Effector memory CD4-positive, alpha-beta T cell (primary cell): ENCODE measurements around the gene C17orf58.

Experiments
- DNase-seq, 3 donors: peaks; one replicate each; pipeline ENCODE4 v3.0.0-alpha.2; 2020
- H3K27ac ChIP-seq: 2 replicates; pipeline ENCODE4 v1.7.0; 2013; ENCODE audit warnings: mild to moderate bottlenecking, low read length, moderate library complexity; ENCODE audit not compliant: insufficient read depth, poor library complexity, severe bottlenecking
- H3K27me3 ChIP-seq: replicated peaks from 2 replicates; pipeline ENCODE4 v1.7.0; 2013; ENCODE audit warnings: mild to moderate bottlenecking, low read length; ENCODE audit not compliant: insufficient read depth, control insufficient read depth, poor library complexity, severe bottlenecking
- H3K36me3 ChIP-seq: 2 replicates; pipeline ENCODE4 v1.7.0; 2013; ENCODE audit warnings: mild to moderate bottlenecking, low read length, moderate library complexity; ENCODE audit not compliant: control insufficient read depth, insufficient read depth
- H3K4me1 ChIP-seq: 2 replicates; pipeline ENCODE4 v1.7.0; 2013; ENCODE audit warnings: low read length, mild to moderate bottlenecking; ENCODE audit not compliant: control insufficient read depth, insufficient read depth, poor library complexity, severe bottlenecking
- H3K4me3 ChIP-seq: 2 replicates; pipeline ENCODE4 v1.7.0; 2013; ENCODE audit warnings: low read length, low read depth, mild to moderate bottlenecking; ENCODE audit not compliant: insufficient read depth, poor library complexity, severe bottlenecking
- H3K9me3 ChIP-seq: 2 replicates; pipeline ENCODE4 v1.7.0; 2013; ENCODE audit warnings: mild to moderate bottlenecking, low read length, moderate library complexity; ENCODE audit not compliant: control insufficient read depth

Gene C17orf58

GRCh38 chr17:68006797-68007196, 10.5 kb upstream of the C17orf58 start:
- Histone ChIP-seq H3K27me3 (no peaks in the 10 kb centered on the region), H3K36me3 (no peaks in the 10 kb centered on the region), H3K4me1 (no peaks in the 10 kb centered on the region), H3K4me3 (no peak overlapping the region), H3K9me3 (no peaks in the 10 kb centered on the region), H3K27ac (no peak overlapping the region)
- no peak for DNase-seq

- H3K36me3 ChIP-seq = no peaks in the 10 kb centered on the region
Measured at GRCh38 chr17:68004201-68004600, 7.9 kb upstream of the C17orf58 start.

GRCh38 chr17:67999291-67999911, 3.1 kb upstream of the C17orf58 start:
- Histone ChIP-seq H3K4me1 (peaks cover 15% of the 10 kb centered on the region), H3K27me3 (no peaks in the 10 kb centered on the region), H3K4me3 (no peak overlapping the region), H3K36me3 (no peaks in the 10 kb centered on the region), H3K9me3 (no peaks in the 10 kb centered on the region), H3K27ac (no peak overlapping the region)
- no peak for DNase-seq

More at GRCh38 chr17:68004201-68004600, 7.9 kb upstream of the C17orf58 start:
- Histone ChIP-seq H3K27ac (no peak overlapping the region), H3K4me3 (no peak overlapping the region), H3K4me1 (no peaks in the 10 kb centered on the region), H3K27me3 (no peaks in the 10 kb centered on the region), H3K9me3 (no peaks in the 10 kb centered on the region)
- DNase-seq = no peak

DNA sequence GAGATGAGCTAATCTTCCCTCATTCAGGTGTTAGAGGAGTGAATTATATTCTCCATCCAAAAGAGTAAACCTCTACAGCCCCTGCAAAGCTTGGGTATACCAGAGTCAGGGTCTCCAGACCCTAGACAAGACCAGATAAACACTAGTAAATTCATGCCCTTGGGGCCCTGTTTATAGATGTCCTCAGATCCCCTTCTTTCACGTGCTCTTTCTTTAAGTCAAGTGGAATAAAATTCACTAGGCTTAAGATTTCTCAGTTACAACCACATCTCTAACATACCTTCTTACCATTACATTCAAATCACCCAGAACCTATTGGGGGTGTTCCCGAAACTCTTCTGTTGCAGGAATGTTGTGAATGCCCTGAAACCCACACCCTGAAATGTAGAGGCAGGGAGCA, 2.2 kb upstream of the C17orf58 start:
- Histone ChIP-seq H3K4me3 (no peak overlapping the region), H3K27ac (no peak overlapping the region), H3K9me3 (no peaks in the 10 kb centered on the region), H3K27me3 (no peaks in the 10 kb centered on the region), H3K4me1 (peaks cover 15% of the 10 kb centered on the region), H3K36me3 (no peaks in the 10 kb centered on the region)
- DNase-seq = no peak

DNA sequence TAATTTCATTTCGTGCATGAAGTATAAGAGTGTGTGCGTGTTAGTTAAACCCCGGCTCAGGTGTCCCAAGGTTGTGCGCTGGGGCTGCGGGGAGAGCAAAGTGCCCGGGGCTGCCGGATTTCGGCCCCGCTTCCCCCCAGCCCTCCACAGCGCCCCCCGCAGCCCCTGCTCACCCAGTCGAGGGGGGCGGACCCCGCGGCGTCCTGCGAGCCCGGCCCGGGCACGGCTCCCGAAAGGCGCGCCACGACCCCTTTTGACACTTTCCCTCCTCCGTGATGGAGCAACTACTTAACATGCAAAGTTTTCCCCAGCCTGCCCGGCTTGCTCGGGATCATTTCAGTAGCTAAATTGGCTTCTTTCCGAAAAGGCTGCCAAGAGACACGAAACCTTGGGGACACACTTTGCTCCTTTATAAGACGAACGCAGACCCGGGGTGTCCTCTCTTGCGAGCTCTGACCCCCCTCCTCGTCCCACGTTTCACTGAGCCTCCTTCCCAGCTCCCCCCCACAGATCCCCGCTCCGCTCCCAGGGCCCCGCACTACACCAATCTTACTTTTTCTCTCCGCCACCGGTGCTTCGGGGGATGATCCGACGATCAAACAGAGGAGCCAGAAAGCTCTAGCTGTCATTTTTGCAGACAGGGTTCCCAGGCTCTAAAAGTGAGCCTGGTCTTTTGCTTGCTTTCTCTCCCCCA, 552 bp downstream of the C17orf58 start:
- H3K27ac ChIP-seq = no peak overlapping the region
- peak overlapping the region; percentile 69 for H3K4me3 ChIP-seq
- H3K27me3 ChIP-seq = no peaks in the 10 kb centered on the region
- DNase-seq = no peak
- no peaks in the 10 kb centered on the region for H3K9me3 ChIP-seq
- H3K4me1 ChIP-seq = peaks cover 20% of the 10 kb centered on the region
- H3K36me3 ChIP-seq = no peaks in the 10 kb centered on the region

DNA sequence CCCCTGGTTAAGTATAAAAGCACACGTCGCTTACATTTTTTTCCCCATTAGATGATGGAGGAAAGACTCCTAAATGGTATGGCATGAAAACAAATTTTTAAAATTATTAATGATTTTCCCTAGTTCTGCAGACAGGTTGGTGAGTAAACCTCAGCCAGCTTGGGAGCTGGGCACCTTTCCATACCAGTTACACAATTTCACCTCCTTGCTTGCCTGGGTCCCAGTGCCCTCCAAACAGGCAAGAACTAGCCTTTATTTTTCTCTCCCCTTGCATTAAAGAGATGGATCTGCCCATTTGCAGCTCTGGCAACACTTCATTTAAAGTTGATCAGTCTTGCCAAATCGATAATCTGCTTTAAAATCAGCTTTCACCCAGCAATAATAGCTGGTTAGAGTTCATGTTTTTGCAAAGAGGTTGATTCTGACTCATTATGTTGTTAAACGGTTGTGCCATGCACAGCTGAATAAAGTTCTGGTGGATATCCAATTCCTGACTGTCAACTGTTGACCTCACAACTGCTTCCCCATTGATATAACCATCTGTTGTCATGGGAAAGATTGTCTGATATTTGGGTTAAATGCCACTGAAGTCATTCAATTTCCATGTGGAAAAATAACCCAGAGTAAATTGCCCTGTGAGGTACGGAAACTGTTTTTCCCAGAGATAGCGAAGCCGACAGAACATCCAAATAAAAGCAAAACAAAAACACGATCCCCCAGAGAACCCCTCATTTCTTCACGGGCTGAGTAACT, 1.3 kb downstream of the C17orf58 start:
- no peak for DNase-seq
- Histone ChIP-seq H3K4me3 (peak overlapping the region; percentile 69), H3K4me1 (peaks cover 20% of the 10 kb centered on the region)

DNA sequence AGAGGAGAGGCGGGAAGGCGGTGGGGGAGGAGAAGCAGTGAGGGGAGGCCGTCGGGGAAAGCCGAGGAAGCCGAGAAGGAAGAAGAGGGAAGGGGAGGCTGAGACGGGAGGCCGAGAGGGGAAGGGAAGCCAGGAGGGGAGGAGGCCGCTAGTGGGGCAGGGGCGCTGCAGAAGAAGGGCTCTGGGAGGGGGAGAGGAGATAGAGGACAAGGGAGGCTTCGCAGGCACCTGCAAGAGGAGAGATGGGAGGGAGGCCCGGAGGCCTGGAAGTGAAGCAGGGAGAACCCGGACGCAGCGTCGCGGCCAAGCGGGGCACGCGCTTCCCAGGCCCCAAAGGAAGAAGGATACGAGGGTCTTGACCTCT, 2.3 kb downstream of the C17orf58 start:
- Histone ChIP-seq H3K4me3 (peak overlapping the region; percentile 74), H3K27ac (peak overlapping the region; percentile 32), H3K36me3 (no peaks in the 10 kb centered on the region), H3K4me1 (peaks cover 20% of the 10 kb centered on the region), H3K9me3 (no peaks in the 10 kb centered on the region), H3K27me3 (no peaks in the 10 kb centered on the region)
- no peak for DNase-seq

More for the DNA sequence above, 1.3 kb downstream of the C17orf58 start:
- H3K36me3 ChIP-seq = no peaks in the 10 kb centered on the region
- H3K27ac ChIP-seq = no peak overlapping the region
- H3K9me3 ChIP-seq = no peaks in the 10 kb centered on the region
- H3K27me3 ChIP-seq = no peaks in the 10 kb centered on the region

DNA sequence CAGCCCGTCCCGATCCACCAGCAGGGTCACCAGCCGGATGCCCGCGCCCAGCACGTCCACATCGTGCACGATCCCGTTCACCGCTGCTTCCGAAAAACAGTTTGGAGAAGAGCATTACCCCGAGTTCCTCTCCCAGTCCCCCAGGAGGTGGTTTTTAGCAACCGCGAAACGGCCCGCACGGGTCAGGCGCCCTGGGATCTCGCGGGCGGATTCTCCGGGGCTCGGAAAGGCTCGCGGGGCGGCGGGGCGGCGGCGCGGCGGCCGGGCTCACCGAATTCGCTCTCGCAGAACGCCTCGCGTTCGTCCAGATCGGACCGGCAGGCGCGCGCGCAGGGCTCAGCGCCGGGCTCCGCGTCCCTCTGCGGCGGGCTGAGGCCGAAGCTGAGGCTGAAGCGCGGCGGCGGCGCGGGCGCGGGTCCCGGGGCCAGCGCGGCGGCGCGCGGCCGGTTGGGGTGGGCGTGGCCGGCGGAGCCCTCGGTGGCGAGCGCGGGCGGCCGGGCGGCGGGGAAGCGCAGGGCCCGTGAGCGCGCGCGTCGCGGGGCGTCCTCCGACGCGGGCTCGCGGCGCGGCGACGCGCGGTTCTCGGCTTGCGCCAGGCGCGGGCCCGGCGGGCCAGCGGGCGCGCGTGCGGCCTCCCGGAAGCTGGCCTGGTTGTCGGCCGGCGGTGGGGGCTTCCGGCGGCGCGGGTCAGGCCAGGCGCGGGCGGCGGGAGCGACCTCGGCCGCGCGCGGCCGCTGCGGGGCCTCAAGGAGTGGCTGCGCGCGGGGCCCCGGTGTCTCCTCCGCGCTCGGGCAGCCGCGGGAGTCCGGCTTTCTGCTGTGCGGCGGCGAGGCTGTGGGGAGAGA, 2.9 kb downstream of the C17orf58 start:
- peaks cover 20% of the 10 kb centered on the region for H3K4me1 ChIP-seq
- no peaks in the 10 kb centered on the region for H3K9me3 ChIP-seq
- no peaks in the 10 kb centered on the region for H3K36me3 ChIP-seq
- peak overlapping the region; percentile 32 for H3K27ac ChIP-seq
- H3K4me3 ChIP-seq = peak overlapping the region; percentile 76
- peak; percentile 38 to 51 (median 49) for DNase-seq
- no peaks in the 10 kb centered on the region for H3K27me3 ChIP-seq

GRCh38 chr17:67992548-67993152, 3.6 kb downstream of the C17orf58 start:
- DNase-seq = no peak
- Histone ChIP-seq H3K9me3 (no peaks in the 10 kb centered on the region), H3K4me1 (peaks cover 20% of the 10 kb centered on the region), H3K27me3 (no peaks in the 10 kb centered on the region), H3K36me3 (no peaks in the 10 kb centered on the region), H3K4me3 (peak overlapping the region; percentile 76), H3K27ac (no peak overlapping the region)
